Caco-2 (cell line): Measurements from ENCODE around the gene UPK1B. TPM values are rescaled to one million over a fixed set of nuclear protein-coding genes. Genes with fewer than 3 reads are reported as not detected.
A peak's percentile ranks its signal among the peaks of the same experiment; 100 is the strongest.

Experiments
- BruUV-seq: library from RNA; stranded (reverse); fragments of 400-500 nt; replicated peaks from 2 replicates; lab custom pipeline; 2021; lab: Mats Ljungman, UMichigan
- CTCF ChIA-PET: fragments of 300-600 bp; sonication (Branson Sonifier 250); formaldehyde crosslinking; loops from one replicate; lab custom pipeline; 2022; ENCODE audit warnings: antibody characterized with exemption; lab: Charles Lee
- POLR2A ChIA-PET: fragments of 300-600 bp; sonication (Branson Sonifier 250); formaldehyde crosslinking; loops from one replicate; lab custom pipeline; 2022; ENCODE audit warnings: antibody characterized with exemption; lab: Charles Lee
- DNase-seq, 2 experiments: peaks; one replicate each; pipeline versions ENCODE4 v3.0.0 to v3.0.0-alpha.2; 2020 to 2022
- H3K27me3 ChIP-seq: replicated peaks from 2 replicates; pipeline ENCODE4 v1.6.0; 2011; ENCODE audit warnings: low read length; ENCODE audit not compliant: control insufficient read depth, insufficient read depth
- H3K36me3 ChIP-seq: 2 replicates; pipeline ENCODE4 v1.5.1; 2011; ENCODE audit warnings: low read length; ENCODE audit not compliant: control insufficient read depth, insufficient read depth
- H3K4me1 ChIP-seq: fragments of 250-450 bp; sonication (Bioruptor Pico); 2 replicates; pipeline ENCODE4 v1.5.1; 2020; ENCODE audit warnings: mild to moderate bottlenecking
- H3K4me3 ChIP-seq: 2 replicates; pipeline ENCODE4 v1.5.1; 2011; ENCODE audit warnings: low read depth, mild to moderate bottlenecking, control low read depth, low read length
- H3K9me3 ChIP-seq: fragments of 250-450 bp; sonication (Bioruptor Pico); 2 replicates; pipeline ENCODE4 v1.5.1; 2020; ENCODE audit warnings: mild to moderate bottlenecking, moderate library complexity
- H3K27ac Mint-ChIP-seq: one replicate; pipeline ENCODE4 v1.8.0; 2022; ENCODE audit warnings: mixed read lengths; ENCODE audit not compliant: unreplicated experiment
- H3K27me3 Mint-ChIP-seq: one replicate; pipeline ENCODE4 v1.8.0; 2022; ENCODE audit warnings: mixed read lengths; ENCODE audit not compliant: insufficient read depth, unreplicated experiment
- H3K36me3 Mint-ChIP-seq: one replicate; pipeline ENCODE4 v1.8.0; 2022; ENCODE audit warnings: mild to moderate bottlenecking, mixed read lengths; ENCODE audit not compliant: insufficient read depth, unreplicated experiment
- H3K4me1 Mint-ChIP-seq: one replicate; pipeline ENCODE4 v1.8.0; 2022; ENCODE audit warnings: low read depth, mixed read lengths; ENCODE audit not compliant: unreplicated experiment
- H3K4me3 Mint-ChIP-seq: one replicate; pipeline ENCODE4 v1.8.0; 2022; ENCODE audit warnings: mild to moderate bottlenecking, moderate library complexity, mixed read lengths; ENCODE audit not compliant: unreplicated experiment
- H3K9me3 Mint-ChIP-seq: one replicate; pipeline ENCODE4 v1.8.0; 2022; ENCODE audit warnings: mixed read lengths; ENCODE audit not compliant: unreplicated experiment
- CTCF ChIP-seq, 2 experiments: fragments of 200-600 bp in 1 of 2; IDR thresholded peaks; 1 replicate in 1 of 2; 2 replicates in 1 of 2; pipeline versions ENCODE4 v1.5.1 to v1.8.0; 2011 to 2022; ENCODE audit warnings: antibody characterized with exemption in 1 of 2, control low read depth in 1 of 2, inconsistent platforms in 1 of 2, low read depth in 1 of 2, low read length in 1 of 2, mild to moderate bottlenecking in 1 of 2, moderate library complexity in 1 of 2; ENCODE audit not compliant: insufficient read depth in 1 of 2, severe bottlenecking in 1 of 2, unreplicated experiment in 1 of 2
- intact Hi-C: fragments of 100-400 bp; cut with micrococcal nuclease; formaldehyde crosslinking; loops from one replicate; pipeline ENCODE4 v1.10.0; 2022; ENCODE audit not compliant: unreplicated experiment
- total RNA-seq: library from RNA; stranded (reverse); gene quantifications from 2 replicates; pipeline ENCODE4 v1.2.3, GENCODE V29; 2022

Gene UPK1B
- total RNA-seq, 1 experiment from 2014 or later: 0.50 TPM

- Mint-ChIP-seq H3K9me3 (no peaks in the 10 kb centered on the region), H3K4me1 (peaks cover 6% of the 10 kb centered on the region), H3K36me3 (peaks cover 50% of the 10 kb centered on the region), H3K4me3 (no peak overlapping the region), H3K27me3 (no peaks in the 10 kb centered on the region), H3K27ac (no peak overlapping the region)
- CTCF ChIA-PET: no interaction called here
- intact Hi-C loops: no loop called here
- TF ChIP-seq CTCF (IDR thresholded peaks at IDR 0.05; ENCODE audit: insufficient read depth in 1 of 2, low read depth in 1 of 2, low read length in 1 of 2, severe bottlenecking in 1 of 2, unreplicated experiment in 1 of 2): no peak
- Histone ChIP-seq H3K27me3 (no peaks in the 10 kb centered on the region), H3K4me1 (peaks cover 23% of the 10 kb centered on the region), H3K36me3 (no peaks in the 10 kb centered on the region; the same call in 1 of the 2 replicates), H3K9me3 (no peaks in the 10 kb centered on the region), H3K4me3 (no peak overlapping the region)
- no peak for DNase-seq
- no TSS peak for BruUV-seq
- POLR2A ChIA-PET: no interaction called here
Observed at GRCh38 chr3:119237299-119237698, 63.9 kb downstream of the UPK1B start.

- Mint-ChIP-seq H3K4me3 (no peak overlapping the region), H3K27ac (no peak overlapping the region), H3K4me1 (peaks cover 6% of the 10 kb centered on the region), H3K9me3 (no peaks in the 10 kb centered on the region), H3K36me3 (peaks cover 43% of the 10 kb centered on the region), H3K27me3 (no peaks in the 10 kb centered on the region)
- BruUV-seq: no TSS peak
- intact Hi-C loops: no loop called here
- Histone ChIP-seq H3K36me3 (no peaks in the 10 kb centered on the region), H3K9me3 (no peaks in the 10 kb centered on the region), H3K27me3 (no peaks in the 10 kb centered on the region), H3K4me1 (peaks cover 23% of the 10 kb centered on the region), H3K4me3 (no peak overlapping the region; the same call in 1 of the 2 replicates)
- TF ChIP-seq CTCF (IDR thresholded peaks at IDR 0.05; ENCODE audit: insufficient read depth in 1 of 2, low read depth in 1 of 2, low read length in 1 of 2, severe bottlenecking in 1 of 2, unreplicated experiment in 1 of 2): no peak
- CTCF ChIA-PET: no interaction called here
- POLR2A ChIA-PET: no interaction called here
- no peak for DNase-seq
Observed at GRCh38 chr3:119238363-119238762, 65.0 kb downstream of the UPK1B start.

- Histone ChIP-seq H3K4me3 (peak overlapping the region; percentile 66), H3K4me1 (peaks cover 23% of the 10 kb centered on the region), H3K27me3 (no peaks in the 10 kb centered on the region), H3K9me3 (no peaks in the 10 kb centered on the region), H3K36me3 (no peaks in the 10 kb centered on the region)
- no peak for TF ChIP-seq CTCF (IDR thresholded peaks at IDR 0.05; ENCODE audit: insufficient read depth in 1 of 2, low read depth in 1 of 2, low read length in 1 of 2, severe bottlenecking in 1 of 2, unreplicated experiment in 1 of 2)
- Mint-ChIP-seq H3K4me3 (peak overlapping the region; percentile 85), H3K9me3 (no peaks in the 10 kb centered on the region), H3K36me3 (peaks cover 35% of the 10 kb centered on the region), H3K27me3 (no peaks in the 10 kb centered on the region), H3K27ac (peak overlapping the region; percentile 91), H3K4me1 (peaks cover 6% of the 10 kb centered on the region)
- BruUV-seq: TSS peak; percentile 43
- intact Hi-C loops: no loop called here
- DNase-seq: no peak
- ChIA-PET POLR2A (no interaction called here), CTCF (no interaction called here)
Observed at GRCh38 chr3:119239206-119239820, 65.9 kb downstream of the UPK1B start.
